Activated naive CD8-positive, alpha-beta T cell (primary cell): ENCODE data around the gene KLB.

Experiments
- H3K27ac Mint-ChIP-seq: one replicate; pipeline ENCODE4 v1.8.0; 2021; ENCODE audit warnings: mixed read lengths
- H3K27me3 Mint-ChIP-seq: one replicate; pipeline ENCODE4 v1.8.0; 2021; ENCODE audit warnings: mixed read lengths
- H3K36me3 Mint-ChIP-seq: one replicate; pipeline ENCODE4 v1.8.0; 2021; ENCODE audit warnings: mixed read lengths
- H3K4me1 Mint-ChIP-seq: one replicate; pipeline ENCODE4 v1.8.0; 2021; ENCODE audit warnings: low read depth, mixed read lengths
- H3K4me3 Mint-ChIP-seq: one replicate; pipeline ENCODE4 v1.8.0; 2021; ENCODE audit warnings: mild to moderate bottlenecking, mixed read lengths
- H3K9me3 Mint-ChIP-seq: one replicate; pipeline ENCODE4 v1.8.0; 2021; ENCODE audit warnings: low read depth, mixed read lengths

The KLB gene

DNA sequence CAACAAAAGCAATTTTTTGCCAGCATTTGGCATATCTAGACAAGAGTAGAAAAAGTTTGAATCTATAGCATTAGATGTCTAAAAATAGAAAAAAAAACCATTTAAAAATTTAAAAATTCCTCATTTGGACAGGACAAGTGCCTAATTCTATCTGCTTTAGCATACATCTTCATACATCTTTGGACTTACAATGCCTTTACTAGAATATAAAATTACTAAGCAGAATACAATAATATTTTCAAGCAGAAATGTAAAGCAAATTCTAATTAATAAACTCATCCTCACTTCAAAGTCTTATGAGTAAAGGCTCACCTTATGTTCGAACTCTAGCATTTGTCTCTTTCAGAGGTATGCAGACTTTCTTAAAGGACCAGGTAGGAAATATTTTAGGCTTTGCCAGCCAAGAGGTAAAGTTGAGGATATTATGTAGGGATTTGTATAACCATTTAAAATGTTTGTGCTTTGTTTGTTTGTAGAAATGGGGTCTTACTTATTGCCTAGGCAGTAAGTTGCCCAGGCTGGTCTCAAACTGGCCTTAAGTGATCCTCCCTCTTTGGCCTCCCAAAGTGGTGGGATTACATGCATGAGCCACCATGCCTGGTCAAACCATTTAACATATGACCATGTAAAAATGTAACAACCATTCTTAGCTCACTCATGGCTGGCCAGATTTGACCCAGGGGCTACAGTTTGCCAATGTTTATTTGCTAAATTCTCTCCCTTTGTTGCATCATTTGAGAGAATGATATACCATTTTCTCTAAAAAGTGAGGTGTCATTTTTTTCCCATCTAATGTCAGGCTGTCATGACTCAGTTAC, 91.4 kb downstream of the KLB start:
- H3K4me1 Mint-ChIP-seq = no peaks in the 10 kb centered on the region
- H3K9me3 Mint-ChIP-seq = no peaks in the 10 kb centered on the region
- no peak overlapping the region for H3K27ac Mint-ChIP-seq
- H3K36me3 Mint-ChIP-seq = peaks cover 4% of the 10 kb centered on the region
- H3K27me3 Mint-ChIP-seq = no peaks in the 10 kb centered on the region
- H3K4me3 Mint-ChIP-seq = no peak overlapping the region

DNA sequence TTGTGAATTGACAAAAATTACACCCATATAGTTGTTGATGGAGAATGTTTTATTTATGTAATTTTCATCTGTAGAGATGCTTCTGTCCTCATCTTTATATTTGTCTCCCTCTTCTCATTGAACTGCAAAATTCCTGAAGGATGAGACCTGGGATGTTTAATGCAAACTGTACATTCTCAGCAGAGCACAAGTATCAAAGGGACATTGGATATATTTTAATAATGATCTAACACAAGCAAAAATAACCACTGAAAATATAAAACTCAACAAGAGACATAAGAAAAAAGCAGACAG, 91.9 kb downstream of the KLB start:
- peaks cover 8% of the 10 kb centered on the region for H3K36me3 Mint-ChIP-seq
- H3K27me3 Mint-ChIP-seq = no peaks in the 10 kb centered on the region
- no peaks in the 10 kb centered on the region for H3K4me1 Mint-ChIP-seq
- no peaks in the 10 kb centered on the region for H3K9me3 Mint-ChIP-seq
- H3K27ac Mint-ChIP-seq = no peak overlapping the region
- H3K4me3 Mint-ChIP-seq = no peak overlapping the region
